Stimulated activated CD4-positive, alpha-beta T cell treated with anti-CD3 and anti-CD28 coated beads, TNF-alpha, amount 100 ng/mL, for 24 hours (primary cell): ENCODE results near the gene LRRN2.
"Not testable (repeated sequence)": the region's sequence is repeated elsewhere in the genome, so short reads cannot be mapped to it uniquely, and the experiment has no call there.

Experiments used
- DNase-seq, 3 experiments: peaks; one replicate each; pipeline ENCODE4 v3.0.0-alpha.2; 2020; ENCODE audit warnings: low read depth in 3 of 3

Gene LRRN2

GRCh38 chr1:204629459-204629858 is 56.1 kb downstream of the LRRN2 start:
- not testable (repeated sequence) for DNase-seq

DNA sequence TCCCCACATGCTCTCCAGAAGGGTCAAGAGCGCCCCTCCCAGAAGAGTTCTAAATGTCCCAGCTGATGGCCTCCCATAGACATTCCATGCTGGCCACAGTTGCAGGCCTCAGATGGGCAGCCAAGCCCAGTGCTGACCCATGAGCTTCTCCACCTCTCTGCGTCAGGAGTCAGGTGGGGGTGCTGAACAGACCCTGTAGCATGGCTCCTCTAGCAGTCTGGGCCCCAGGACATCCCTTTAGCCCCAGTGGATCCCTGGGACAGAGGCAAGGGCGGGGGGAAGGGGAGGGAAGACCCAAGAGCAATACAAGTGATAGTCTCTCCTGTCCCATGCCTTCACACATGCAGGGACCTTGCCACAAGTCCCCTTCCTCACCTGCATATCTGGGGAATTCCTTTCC is 56.7 kb downstream of the LRRN2 start:
- no peak for DNase-seq

DNA sequence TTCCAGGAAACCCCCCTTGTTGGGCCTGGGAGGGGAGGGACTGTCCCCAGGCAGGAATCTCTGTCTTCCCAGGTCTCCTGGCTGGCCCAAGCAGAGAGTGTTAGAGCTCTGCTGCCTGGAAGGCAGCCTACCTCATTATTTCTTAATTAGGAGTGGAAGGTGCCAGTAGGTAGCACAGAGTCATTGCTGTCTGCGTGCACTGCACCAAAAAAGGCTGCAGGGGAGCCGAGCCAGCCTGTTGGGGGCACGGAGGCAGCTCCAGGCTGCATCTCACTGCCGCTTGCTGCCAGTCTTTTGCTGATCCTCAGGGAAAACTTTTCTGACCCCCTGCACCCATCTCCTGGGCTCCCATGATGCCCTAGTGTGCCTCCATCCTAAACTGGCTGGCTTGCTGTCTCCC is 58.1 kb downstream of the LRRN2 start:
- DNase-seq, result no peak

DNA sequence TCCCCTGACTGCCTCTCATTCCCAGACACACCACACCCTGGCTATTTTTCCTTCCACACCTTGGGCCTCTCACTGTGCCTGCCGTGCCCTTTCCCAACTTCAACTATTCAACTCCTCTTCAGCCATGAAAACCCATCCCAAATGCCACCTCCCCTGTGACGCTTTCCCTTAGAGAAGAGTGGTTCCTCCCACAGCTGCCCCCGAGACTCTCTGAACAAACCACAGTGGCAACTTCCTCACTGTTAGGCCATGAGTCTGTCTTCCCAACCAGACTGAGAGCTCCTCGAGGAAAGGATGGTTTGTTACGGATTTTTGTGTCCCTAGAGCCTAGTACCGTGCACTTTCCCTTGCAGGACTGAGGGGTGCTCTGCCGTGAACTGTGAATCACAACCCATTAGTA is 59.2 kb downstream of the LRRN2 start:
- DNase-seq, result no peak

GRCh38 chr1:204624631-204625216 is 60.8 kb downstream of the LRRN2 start:
- no peak for DNase-seq

GRCh38 chr1:204623894-204624361 is 61.6 kb downstream of the LRRN2 start:
- no peak for DNase-seq

GRCh38 chr1:204623365-204623893 is 62.1 kb downstream of the LRRN2 start:
- no peak for DNase-seq

- DNase-seq, result no peak
Measured at GRCh38 chr1:204621996-204622395, 63.5 kb downstream of the LRRN2 start.

- no peak for DNase-seq
Measured at GRCh38 chr1:204621396-204621795, 64.1 kb downstream of the LRRN2 start.

DNA sequence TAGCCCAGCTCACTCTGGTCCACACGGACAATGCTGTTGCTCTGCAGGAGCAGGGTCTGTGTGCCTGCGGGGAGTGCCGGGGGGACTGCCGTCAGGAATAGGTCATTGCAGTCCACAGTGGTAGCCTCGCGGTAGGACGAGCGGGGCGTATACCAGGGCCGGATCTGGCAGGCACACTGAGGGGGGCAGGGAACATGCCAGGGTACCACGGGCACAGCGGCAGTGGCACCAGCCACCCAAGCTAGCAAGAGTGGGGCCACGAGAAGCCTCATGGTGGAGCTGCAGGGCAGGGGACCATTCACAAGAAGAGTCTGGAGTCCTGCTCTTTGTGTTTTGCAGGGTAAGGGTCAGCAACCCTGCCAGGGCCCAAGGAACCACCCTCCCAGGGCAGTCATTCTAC is 65.8 kb downstream of the LRRN2 start:
- DNase-seq, result no peak

DNA sequence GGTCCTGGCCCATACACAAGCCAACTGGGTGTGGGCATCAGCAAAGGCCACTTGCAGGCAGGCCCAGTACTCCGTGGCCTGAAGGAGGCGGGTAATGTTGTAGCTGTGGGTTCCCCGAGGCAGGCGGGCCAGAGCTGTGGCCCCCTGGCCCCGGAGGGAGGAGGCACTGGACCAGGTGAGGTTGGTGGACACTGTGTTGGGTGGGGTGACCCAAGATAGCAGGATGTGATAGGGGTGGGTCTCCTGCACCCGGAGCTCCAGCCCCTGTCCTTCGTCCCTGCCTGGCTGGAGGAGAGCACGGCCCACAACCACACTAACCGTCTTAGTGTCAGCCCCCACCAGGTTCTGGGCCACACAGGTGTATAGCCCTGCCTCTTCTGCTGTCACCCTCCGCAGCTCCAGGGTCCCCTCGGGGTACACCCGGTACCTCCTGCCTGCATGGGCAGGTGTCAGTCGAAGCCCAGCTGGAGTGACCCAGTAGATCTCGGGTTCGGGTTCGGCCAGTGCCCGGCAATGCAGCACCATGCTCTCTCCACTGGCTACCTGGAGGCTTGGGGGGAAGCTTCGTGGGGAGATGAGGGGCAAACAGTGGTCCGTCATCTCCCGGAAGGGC is 67.3 kb downstream of the LRRN2 start:
- DNase-seq, result no peak

- DNase-seq, result no peak
Measured at GRCh38 chr1:204617256-204618147, 68.0 kb downstream of the LRRN2 start.

- no peak for DNase-seq
Measured at GRCh38 chr1:204616641-204617040, 68.9 kb downstream of the LRRN2 start.

DNA sequence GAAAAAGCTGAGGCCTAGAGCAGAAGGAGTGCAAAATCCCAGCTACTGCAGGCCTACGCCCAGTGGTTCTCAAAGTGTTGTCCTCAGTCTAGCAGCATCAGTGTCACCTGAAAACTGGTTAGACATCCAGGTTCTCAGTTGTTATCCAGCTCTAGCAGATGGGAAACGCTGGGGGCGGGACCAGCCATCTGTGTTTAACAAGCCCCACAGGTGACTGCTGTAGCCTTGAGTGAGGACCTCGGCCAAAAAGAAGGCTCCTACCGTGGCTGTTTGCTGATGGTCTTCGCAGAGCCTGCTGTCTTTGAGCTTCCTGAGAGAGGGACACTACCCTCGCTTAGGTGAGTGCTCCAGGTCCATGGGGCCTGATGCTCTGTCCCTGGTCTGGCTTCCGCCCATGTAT is 69.7 kb downstream of the LRRN2 start:
- DNase-seq, result no peak

DNA sequence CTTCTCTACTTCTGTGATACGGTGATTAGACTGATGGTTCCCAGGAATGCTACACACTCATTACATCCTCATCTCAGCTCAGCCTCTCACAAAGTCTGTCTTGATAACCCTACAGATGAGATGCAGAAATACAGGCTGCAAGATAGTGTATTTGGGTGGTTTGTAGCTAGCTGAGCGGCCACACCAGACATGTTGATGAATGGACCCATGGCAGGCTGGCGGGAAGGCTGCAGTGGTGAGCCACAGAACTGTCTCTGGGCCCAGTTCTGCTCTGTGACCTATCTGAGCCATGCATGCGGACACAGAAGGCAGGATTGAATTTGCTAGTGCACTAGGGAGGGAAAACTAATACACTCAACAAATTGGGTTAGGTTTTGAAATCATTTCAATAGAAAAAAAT is 71.9 kb downstream of the LRRN2 start:
- no peak for DNase-seq

GRCh38 chr1:204612326-204612725 is 73.2 kb downstream of the LRRN2 start:
- DNase-seq, result no peak

- DNase-seq, result no peak
Measured at GRCh38 chr1:204611036-204611435, 74.5 kb downstream of the LRRN2 start.

DNA sequence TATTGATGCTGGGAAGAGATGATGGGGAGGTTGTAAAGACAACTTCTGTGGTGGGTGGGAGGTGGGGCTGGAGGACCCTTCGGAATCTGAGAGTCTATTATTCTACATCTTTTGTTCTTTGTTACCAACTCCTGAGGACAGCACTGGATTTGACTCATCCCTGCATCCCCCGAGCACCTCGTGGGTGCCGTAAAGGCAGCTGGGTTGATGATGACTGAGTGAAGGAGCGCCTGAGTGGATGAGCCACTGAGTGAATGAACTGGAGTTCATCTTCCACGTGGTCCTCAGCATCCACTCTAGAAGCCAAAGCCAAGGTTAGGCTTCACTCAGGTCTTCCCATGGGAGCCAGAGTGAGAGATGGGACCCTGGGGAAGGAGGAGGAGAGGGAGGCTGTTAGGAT is 77.6 kb downstream of the LRRN2 start:
- DNase-seq, result no peak

- DNase-seq, result no peak
Measured at GRCh38 chr1:204605791-204606190, 79.7 kb downstream of the LRRN2 start.

DNA sequence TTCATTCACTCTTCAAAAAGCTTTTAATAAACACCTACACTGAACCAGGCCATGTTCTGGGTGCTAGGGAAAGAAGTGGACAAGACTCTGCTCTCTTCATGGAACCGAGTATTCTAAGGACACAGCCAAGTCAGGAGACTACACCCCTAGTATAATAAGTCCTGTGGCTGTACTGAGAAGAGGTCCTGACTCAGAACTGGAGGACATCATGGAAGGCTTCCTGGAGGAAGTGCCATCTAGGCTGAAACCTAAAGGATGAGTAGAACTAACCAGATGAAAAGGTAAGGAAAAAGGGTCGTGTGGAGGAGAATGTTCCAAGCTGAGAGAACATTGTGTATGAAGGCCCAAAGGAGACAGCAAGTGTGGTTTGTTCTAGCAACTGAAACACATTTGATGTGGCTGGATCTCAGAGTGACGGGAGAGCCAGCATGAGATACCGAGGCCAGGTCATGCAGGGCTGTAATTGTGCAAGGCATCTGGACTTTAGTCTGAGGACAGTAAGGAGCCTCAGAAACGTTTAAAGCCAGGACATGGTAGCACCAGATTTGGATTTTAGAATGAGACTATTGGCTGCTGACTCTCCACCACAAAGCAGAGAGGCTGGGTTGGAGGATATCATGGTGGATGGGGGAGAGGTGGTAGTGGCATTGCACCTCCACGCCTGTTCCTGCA is 82.5 kb downstream of the LRRN2 start:
- DNase-seq, result no peak

DNA sequence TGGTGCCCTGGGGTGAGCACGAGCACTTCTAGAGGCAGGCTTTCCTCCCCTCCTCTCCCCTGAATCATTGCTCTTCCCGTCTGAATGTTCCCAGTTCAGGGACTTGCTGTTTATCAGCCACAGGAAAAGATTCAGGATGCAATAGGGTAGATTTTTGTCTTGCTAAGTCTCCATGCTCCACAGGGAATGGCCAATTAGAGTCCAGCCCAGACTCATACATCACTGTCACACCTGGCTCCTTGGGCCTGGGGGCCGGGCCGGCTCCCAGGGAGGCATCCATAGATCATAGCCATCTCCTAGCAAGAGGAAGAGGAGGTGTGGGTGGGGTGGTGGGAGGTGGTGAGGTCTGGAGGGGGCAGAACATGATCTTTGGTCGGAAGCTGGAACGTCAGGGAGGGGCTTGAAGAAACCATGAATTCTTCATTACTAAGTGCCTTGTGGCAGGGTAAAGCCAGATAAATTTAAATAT is 83.4 kb downstream of the LRRN2 start:
- DNase-seq, result no peak

DNA sequence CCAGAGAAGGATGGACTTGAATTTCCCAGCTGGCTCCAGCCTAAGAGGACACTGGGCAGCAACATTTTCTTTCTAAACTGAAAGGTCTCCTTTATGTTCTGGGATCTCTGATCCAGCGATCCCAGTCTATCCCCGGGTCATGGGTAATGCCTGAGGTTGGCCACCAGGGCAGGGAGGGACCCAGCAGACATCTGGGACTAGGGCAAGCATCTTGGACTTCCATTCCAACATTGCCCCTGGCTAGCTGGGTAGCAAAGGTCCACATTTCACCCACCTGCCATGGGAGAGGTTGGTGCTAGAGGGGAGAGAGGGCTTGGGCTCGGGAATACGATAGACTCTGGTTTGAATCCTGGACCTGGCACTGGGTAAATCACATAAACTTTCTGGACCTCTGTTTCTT is 84.6 kb downstream of the LRRN2 start:
- DNase-seq, result no peak
